DOHH2 (cell line): Measurements from ENCODE around the gene ID2.
A peak's percentile ranks its signal among the peaks of the same experiment; 100 is the strongest.

Experiments used
- H3F3A ChIP-seq: fragments of 200-600 bp; sonication (generic), shearing (Covaris generic); 2 replicates; pipeline ENCODE4 v1.6.0; 2016; ENCODE audit warnings: antibody characterized with exemption, mild to moderate bottlenecking; ENCODE audit not compliant: control insufficient read depth, insufficient read depth
- H3K27ac ChIP-seq: fragments of 200-600 bp; sonication (generic); 2 replicates; pipeline ENCODE4 v1.5.1; 2014; ENCODE audit warnings: low read depth, mild to moderate bottlenecking, low read length, moderate library complexity
- H3K27me3 ChIP-seq: fragments of 200-600 bp; sonication (generic); 2 replicates; pipeline ENCODE4 v1.6.1; 2014; ENCODE audit warnings: mild to moderate bottlenecking, low read length, mixed read lengths; ENCODE audit not compliant: control insufficient read depth
- H3K36me3 ChIP-seq: fragments of 200-600 bp; sonication (generic); 2 replicates; pipeline ENCODE4 v1.6.1; 2014; ENCODE audit warnings: mild to moderate bottlenecking, low read length, moderate library complexity, mixed read lengths; ENCODE audit not compliant: control insufficient read depth
- H3K4me1 ChIP-seq: fragments of 200-600 bp; sonication (generic); 2 replicates; pipeline ENCODE4 v1.6.1; 2014; ENCODE audit warnings: mild to moderate bottlenecking, low read length, mixed read lengths; ENCODE audit not compliant: control insufficient read depth
- H3K4me2 ChIP-seq: fragments of 200-600 bp; sonication (generic); 2 replicates; pipeline ENCODE4 v1.6.0; 2014; ENCODE audit warnings: mild to moderate bottlenecking, low read length, moderate library complexity
- H3K4me3 ChIP-seq: fragments of 200-600 bp; sonication (generic); 2 replicates; pipeline ENCODE4 v1.5.1; 2014; ENCODE audit warnings: mild to moderate bottlenecking, low read length, mixed read lengths
- H3K79me2 ChIP-seq: fragments of 200-600 bp; sonication (generic); 2 replicates; pipeline ENCODE4 v1.6.1; 2014; ENCODE audit warnings: mild to moderate bottlenecking, low read length, mixed read lengths; ENCODE audit not compliant: control insufficient read depth
- H3K9me2 ChIP-seq: fragments of 200-600 bp; sonication (generic); replicated peaks from 2 replicates; pipeline ENCODE4 v1.6.1; 2014; ENCODE audit warnings: mild to moderate bottlenecking, low read length, mixed read lengths; ENCODE audit not compliant: control insufficient read depth
- H3K9me3 ChIP-seq: fragments of 200-600 bp; sonication (generic); 2 replicates; pipeline ENCODE4 v1.6.1; 2014; ENCODE audit warnings: antibody characterized with exemption, low read length, mixed read lengths; ENCODE audit not compliant: control insufficient read depth, insufficient read depth
- H4K20me1 ChIP-seq: fragments of 200-600 bp; sonication (generic); 2 replicates; pipeline ENCODE4 v1.6.0; 2014; ENCODE audit warnings: low read depth, mild to moderate bottlenecking, antibody characterized with exemption, low read length, moderate library complexity; ENCODE audit not compliant: control insufficient read depth, insufficient read depth
- EZH2phosphoT487 ChIP-seq: fragments of 200-600 bp; sonication (generic); IDR thresholded peaks from 2 replicates; pipeline ENCODE4 v1.6.1; 2017; ENCODE audit warnings: borderline replicate concordance, mild to moderate bottlenecking, antibody characterized with exemption, low read length, moderate library complexity, mixed read lengths
- TF ChIP-seq, protein P1 (sequence below): fragments of 200-600 bp; sonication (generic); IDR thresholded peaks from one replicate; pipeline ENCODE4 v1.5.1; 2014; ENCODE audit warnings: antibody characterized with exemption, mild to moderate bottlenecking, low read depth, low read length; ENCODE audit not compliant: poor library complexity, severe bottlenecking

ID2 gene

DNA sequence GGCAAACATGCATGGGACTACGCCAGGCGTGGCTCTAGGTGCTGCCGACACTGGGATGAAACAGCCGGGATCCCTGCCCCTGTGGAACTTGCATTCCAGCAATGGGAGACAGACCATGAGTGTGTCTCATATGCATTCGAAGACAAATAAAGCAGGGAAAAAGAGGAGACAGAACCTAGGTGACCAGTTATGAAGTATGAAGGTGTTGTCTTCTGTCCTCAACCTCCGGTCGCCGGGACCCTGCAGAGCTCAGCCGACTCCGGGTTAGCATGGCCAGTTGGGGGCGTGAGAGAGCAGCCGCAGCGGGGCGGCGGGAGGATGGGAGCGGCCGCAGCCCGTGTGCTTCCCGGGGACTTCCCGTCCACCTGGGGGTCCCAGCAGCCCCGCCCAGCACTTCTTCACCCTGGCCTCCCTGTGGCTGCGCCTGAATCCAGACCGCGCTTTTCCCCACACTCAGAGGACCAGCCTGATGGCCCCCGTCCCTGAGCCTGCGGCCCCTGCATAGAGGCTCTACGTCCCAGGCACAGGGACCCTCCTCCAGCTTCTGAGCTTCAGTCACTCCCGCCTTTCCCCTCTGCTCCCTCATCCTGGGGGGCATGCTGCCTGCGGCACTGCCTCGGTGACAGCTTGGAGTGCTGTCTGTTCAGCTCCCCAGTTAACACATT is 11.4 kb downstream of the ID2 start:
- H3F3A ChIP-seq = no peaks in the 10 kb centered on the region; the same call in 1 of the 2 replicates
- no peaks in the 10 kb centered on the region for H3K4me1 ChIP-seq
- no peaks in the 10 kb centered on the region for H3K9me2 ChIP-seq
- H4K20me1 ChIP-seq = no peaks in the 10 kb centered on the region
- no peaks in the 10 kb centered on the region for H3K27me3 ChIP-seq
- peak overlapping the region; percentile 1; the same call in 1 of the 2 replicates for H3K4me2 ChIP-seq
- H3K9me3 ChIP-seq = no peaks in the 10 kb centered on the region
- no peaks in the 10 kb centered on the region for H3K36me3 ChIP-seq
- H3K79me2 ChIP-seq = no peaks in the 10 kb centered on the region
- H3K27ac ChIP-seq = no peak overlapping the region
- H3K4me3 ChIP-seq = no peak overlapping the region
- TF ChIP-seq, protein P1, sequence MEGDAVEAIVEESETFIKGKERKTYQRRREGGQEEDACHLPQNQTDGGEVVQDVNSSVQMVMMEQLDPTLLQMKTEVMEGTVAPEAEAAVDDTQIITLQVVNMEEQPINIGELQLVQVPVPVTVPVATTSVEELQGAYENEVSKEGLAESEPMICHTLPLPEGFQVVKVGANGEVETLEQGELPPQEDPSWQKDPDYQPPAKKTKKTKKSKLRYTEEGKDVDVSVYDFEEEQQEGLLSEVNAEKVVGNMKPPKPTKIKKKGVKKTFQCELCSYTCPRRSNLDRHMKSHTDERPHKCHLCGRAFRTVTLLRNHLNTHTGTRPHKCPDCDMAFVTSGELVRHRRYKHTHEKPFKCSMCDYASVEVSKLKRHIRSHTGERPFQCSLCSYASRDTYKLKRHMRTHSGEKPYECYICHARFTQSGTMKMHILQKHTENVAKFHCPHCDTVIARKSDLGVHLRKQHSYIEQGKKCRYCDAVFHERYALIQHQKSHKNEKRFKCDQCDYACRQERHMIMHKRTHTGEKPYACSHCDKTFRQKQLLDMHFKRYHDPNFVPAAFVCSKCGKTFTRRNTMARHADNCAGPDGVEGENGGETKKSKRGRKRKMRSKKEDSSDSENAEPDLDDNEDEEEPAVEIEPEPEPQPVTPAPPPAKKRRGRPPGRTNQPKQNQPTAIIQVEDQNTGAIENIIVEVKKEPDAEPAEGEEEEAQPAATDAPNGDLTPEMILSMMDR = peak; percentile 58
- TF ChIP-seq EZH2phosphoT487 = no peak

DNA sequence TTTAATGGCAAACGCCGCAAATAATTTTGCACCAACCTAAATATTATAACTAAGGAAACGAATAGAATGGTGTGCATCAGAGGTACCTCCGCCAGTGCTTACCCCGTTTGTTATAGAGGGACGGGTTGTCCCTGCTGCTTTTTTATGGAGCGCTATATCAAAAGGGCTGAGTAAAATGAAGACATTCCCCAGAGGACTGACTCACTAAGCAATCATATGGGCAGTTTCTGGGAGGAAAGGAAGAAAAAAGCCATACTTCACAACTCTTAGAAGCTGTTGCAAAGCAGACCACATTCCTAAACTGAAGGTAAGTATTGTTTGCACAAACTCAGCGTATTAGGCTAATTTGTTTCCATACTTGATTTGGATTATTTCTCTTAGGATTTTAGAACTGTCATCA is 12.9 kb downstream of the ID2 start:
- Histone ChIP-seq H3K27ac (no peak overlapping the region), H3K9me2 (no peaks in the 10 kb centered on the region), H3K27me3 (no peaks in the 10 kb centered on the region), H3K4me2 (no peak overlapping the region), H4K20me1 (no peaks in the 10 kb centered on the region), H3K36me3 (no peaks in the 10 kb centered on the region), H3F3A (no peaks in the 10 kb centered on the region; the same call in 1 of the 2 replicates), H3K4me3 (no peak overlapping the region), H3K79me2 (no peaks in the 10 kb centered on the region), H3K4me1 (no peaks in the 10 kb centered on the region), H3K9me3 (no peaks in the 10 kb centered on the region)
- TF ChIP-seq, protein P1 = no peak
- TF ChIP-seq EZH2phosphoT487 = no peak

DNA sequence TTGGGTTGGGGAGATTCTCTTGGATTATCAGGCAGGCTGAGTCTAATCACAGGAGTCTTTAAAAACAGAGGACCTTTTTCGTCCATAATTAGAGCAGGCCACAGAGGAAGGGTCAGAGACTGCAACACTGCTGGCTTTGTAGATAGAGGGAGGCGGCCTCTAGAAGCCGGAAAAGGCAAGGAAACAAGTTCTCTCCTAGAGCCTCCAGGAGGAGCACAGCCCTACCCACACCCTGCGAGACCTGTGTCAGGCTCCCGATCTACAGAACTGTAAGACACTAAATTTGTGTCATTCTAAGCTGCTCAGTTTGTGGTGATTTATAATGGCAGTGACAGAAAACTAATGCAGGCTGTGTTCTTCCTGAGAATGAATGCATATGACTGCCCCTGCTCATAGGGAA is 15.3 kb downstream of the ID2 start:
- Histone ChIP-seq H3K27ac (no peak overlapping the region), H3K36me3 (no peaks in the 10 kb centered on the region), H3K9me3 (no peaks in the 10 kb centered on the region), H4K20me1 (no peaks in the 10 kb centered on the region), H3F3A (no peaks in the 10 kb centered on the region; the same call in 1 of the 2 replicates), H3K79me2 (no peaks in the 10 kb centered on the region), H3K4me3 (no peak overlapping the region), H3K27me3 (no peaks in the 10 kb centered on the region), H3K9me2 (no peaks in the 10 kb centered on the region), H3K4me2 (no peak overlapping the region), H3K4me1 (no peaks in the 10 kb centered on the region)
- TF ChIP-seq, protein P1 = no peak
- no peak for TF ChIP-seq EZH2phosphoT487
